Fibroblast of peridontal ligament (primary cell): ENCODE measurements around the gene CADM4.

ENCODE experiments used
- DNase-seq: peaks from one replicate; pipeline ENCODE4 v3.0.0-alpha.2; 2010; ENCODE audit errors: extremely low read depth

CADM4 gene

DNA sequence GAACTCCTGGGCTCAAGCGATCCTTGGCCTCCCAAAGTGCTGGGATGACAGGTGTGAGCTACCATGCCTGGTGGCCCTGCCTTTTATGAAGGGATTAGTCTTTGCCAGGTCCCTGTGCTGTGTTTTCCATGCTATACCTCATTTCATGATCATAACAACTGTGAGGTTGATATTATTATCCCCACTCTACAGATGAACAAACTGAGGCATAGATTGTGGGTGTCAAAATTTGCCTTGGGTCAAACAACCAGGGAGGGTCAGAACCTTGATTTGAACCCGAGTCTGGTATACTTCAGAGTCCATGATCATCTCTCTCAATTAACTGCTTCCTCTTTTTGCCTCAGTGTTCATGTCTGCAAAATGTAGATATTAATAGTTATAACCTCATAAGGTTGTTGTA lies 57.2 kb downstream of the CADM4 start:
- DNase-seq, result no peak

DNA sequence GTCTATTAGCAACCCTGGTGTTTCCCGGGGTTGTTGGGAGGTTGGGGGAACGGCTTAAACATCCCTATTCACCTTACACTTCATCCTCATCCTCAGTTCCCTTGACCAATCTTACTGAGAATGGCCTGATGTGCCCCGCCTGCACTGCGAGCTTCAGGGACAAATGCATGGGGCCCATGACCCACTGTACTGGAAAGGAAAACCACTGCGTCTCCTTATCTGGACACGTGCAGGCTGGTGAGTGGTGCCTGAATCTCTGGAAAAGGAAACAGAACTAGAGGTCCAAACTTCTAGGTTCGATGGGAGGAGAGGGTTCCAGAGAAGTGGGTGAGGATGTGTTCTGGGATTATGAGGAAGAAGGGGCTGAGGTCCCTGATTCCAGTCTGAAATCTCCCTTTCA lies 58.2 kb downstream of the CADM4 start:
- DNase-seq, result no peak

DNA sequence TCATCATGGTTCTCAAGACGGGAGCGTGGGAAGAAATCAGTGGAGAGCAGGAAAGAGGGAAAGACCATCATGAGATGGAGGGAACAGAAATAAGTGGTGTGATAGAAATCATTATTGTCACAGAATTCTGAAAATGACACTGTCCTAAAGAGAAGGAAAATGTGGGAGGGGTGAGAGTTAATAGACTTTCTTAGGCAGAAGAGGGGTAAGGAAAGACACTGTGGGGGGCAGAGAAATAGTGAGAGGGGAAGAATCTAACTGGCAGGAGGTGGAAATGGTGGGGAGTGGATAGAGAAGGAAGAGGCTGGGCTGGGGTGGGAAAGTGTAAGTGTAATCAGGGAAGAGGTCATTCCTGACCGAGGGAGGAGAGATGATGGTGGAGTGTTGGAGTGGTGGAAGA lies 60.9 kb downstream of the CADM4 start:
- DNase-seq, result no peak

GRCh38 chr19:43575955-43576878 lies 63.4 kb downstream of the CADM4 start:
- DNase-seq, result no peak

DNA sequence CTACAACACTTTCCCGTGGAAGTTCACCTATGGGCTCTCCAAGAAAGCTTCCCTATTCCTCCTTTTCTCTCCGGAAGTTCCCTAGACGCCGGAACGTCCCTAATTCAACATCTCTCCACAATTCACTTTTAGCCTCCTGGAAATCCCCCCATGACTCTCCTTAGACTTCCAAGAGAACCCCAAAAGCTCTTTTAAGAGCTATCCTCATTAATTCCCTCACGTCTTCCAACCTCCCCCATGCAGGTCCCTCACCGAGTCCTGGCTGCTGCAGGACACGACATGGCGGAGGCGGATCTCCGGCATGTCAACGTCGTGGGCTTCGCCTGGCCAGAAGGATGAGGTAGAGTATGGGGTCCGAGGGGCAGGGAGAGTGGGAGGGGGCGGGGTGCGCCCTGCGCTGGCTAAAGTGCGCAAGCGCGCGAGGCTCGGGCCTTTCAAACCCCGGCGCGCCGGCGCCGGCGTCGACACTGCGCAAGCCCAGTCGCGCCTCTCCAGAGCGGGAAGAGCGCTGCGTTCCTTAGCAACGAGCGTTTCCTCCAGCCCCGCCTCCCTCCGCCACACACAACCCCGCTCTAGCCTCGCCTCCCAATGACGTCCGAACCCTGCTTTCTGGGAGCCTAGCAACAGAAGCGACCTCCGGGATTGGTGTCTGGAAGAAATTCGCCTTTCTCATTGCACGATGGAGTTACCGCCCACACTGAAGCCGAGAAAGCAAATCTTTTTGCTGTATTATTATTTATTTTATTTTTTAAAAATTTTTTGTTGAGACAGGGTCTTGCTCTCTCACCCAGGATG lies 64.3 kb downstream of the CADM4 start, which contains the start of the genes PINLYP and XRCC1:
Gene PINLYP (plus strand): TSS at position 646 of the 795 bp plus-strand sequence. CDS start 1,391 bp downstream, outside the sequence.
Gene XRCC1 (minus strand): TSS at position 372 of the 795 bp plus-strand sequence. CDS start 69 bp downstream, at position 303.
- DNase-seq, result peak; percentile 98

DNA sequence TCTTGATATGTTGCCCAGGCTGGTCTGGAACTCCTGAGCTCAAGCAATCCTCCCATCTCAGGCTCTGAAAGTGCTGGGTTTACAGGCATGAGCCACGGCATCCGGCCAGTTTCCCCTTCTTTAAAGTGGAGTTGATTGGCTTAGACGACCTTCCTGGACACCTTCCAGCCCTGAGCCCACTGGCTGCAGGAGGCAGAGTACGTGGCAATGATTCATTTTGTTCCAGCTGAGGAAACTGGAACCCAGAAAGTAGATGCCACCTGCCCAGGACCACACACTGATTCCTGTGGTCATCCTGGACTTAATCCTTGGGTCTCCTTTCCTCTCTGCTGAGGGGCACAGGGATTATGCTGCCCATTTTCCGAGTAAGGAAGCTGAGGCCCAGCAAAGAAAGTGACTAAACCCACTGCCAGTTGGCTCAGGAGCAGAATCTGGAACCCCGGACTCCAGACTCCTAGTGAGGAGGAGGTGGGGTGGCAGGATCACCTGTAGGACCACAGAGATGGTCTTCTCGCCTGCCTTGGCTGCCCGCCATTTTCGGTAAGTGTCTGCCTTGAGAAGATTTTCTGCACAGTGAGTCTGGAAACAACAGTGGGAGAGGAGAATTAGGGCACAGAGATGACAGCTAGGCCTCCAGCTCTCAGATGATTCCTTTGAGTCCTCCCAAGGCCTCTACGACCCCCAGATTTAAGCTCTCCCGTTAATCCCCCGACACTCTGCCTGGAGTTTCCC lies 65.1 kb downstream of the CADM4 start:
- DNase-seq, result peak; percentile 7
